Amygdala (tissue), 56 donors: ENCODE measurements around the gene MYRIP.

ENCODE experiments used
- DNase-seq, 56 donors: peaks; one replicate each; lab custom pipeline; 2025; lab: John Stamatoyannopoulos, UW

MYRIP gene

DNA sequence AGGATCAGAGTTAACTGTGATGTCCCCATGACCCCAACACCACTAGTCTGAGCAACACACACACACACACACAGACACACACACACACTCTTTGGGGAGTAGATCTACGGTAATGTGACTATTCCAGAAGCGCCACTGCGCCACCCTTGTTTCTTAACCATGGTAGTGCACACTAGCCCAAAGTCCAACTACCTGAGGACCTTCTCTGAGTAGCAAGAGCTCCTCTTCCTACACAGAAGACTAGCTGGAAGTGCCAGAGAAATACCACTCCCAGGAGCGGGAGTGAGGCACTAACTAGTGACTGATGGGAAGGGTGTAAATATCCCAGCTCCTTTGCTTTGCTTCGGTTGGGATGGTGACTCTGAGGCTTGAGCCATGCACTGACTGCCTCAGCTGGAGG is 404.1 kb downstream of the MYRIP start:
- no peak for DNase-seq

DNA sequence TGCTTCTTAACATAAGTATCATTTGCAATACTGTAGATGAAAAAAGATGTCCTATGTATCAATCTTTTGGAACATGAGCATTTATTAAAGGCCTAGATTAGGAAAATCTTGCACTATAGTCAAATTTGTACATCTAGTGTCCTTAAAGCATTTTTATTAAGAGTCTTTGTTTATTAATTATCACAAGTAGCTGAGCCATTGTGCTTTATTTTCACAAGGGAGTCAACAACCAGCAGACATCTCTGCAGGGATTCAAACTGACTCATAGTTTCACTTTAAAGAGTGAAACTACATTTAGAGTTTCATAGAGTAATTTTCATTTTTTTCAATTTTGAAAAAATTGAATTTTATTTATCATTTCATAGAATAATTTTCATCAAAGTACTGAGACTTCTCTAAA is 405.6 kb downstream of the MYRIP start:
- DNase-seq = no peak

DNA sequence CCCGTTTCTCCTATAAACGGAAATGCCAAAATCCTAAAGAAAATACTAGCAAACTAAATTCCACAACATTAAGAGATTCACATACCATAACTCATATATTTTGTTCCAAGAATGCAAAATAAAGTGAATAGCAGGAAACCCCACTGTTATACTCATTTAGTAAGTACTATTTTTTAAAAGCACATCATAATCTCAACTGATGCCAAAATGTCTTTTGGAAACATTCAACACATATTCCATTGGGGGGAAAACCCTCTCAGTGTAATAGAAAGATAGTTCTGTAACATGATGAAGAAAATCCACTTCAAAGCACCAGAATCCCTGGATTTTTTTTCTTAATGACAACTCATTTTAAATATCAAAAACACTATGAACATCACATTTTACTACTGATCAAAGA is 407.1 kb downstream of the MYRIP start:
- no peak for DNase-seq

DNA sequence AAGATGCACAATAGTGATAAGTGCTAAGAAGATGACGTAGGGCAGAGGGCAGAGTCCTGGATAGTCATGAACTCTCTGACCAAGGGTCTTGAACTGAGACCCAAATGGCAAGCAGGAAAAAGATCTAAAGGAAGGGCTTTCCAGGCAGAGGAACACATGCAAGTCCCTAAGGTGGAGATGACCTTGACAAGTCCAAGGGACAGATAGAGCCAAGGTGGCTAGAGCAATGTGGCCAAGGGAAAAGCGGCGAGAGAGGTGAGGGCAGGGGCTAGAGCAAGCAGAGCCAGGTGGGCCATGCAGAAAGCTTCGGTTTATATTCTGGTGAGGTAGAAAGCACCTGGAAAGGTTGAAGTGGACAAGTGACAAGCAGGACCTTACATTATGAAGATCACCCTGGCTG is 414.4 kb downstream of the MYRIP start:
- no peak for DNase-seq

DNA sequence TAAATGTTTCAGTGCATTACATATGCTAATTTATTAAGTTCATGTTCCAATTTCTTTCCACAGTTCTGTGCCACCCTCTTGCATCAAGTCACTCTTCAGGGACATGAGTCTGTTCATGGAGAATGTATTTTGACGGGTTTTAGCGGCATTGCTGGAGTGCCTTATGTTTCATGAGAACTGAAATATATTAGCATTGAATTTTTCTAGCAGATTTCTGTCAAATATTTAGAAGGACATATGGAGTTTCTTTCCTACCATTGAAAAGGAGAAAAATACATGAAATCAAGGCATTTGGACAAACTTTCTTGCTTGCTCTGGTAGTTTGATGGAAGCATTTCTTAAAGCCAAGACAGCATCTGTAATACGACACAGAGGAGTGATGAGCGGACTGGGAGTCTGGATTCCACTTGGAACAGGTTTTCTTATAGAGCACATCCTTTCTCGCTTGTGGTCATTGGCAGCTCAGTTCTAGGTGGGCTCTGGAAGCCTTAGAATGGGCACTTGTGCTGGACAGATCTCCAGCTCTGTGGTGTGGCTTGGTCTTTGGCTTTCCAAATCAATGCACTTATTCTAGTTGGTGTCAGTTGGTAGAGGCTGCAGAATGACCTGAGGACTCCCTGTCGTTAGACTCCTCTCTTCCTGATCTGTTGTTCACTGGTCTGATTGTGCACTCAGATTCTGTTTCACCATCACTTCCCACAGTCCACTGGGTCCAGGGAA is 415.5 kb downstream of the MYRIP start:
- no peak for DNase-seq

DNA sequence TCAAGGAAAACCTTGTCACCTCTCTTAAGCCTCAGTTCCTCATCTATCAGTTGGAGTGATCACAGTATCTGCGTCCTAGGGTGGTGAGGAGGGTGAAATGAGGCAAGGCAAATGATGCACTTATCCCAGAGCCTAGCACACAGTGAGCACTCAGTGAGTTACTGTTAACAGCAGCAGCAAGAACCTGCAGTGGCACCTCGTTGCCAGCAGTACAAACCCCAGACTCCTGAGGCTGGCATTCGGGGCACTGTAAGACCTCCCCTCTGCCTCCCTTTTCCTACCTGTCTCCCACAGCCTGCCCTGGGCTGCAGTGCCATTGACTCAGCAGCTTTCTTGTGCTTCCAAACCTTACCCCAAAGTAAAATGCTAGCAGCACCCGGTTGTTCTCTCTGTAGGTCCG is 417.2 kb downstream of the MYRIP start:
- no peak for DNase-seq

DNA sequence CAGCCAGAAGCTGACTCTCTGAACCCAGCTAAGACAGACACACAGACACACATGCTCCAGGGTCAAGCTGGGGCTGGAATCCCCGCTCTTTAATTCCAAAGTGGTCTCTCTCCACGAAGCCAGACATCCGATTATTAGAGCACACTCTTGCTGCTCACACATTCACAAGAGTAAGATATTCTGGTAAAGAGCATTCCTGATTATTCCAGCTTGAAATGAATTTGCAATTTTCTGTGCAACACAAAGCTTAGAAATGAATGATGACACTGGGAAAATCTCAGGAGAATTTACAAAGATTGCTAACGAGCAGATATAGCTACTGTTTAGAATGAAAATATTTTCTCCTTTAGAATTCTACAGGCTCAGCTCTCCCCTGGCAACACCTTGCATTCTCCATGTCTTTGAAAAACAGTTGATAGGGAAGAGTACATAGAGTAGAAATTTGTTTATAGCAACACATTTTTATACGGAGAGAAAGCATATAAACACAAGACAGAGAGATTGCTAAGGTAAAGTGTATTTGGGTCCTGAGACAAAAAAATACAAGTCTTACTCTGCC is 419.5 kb downstream of the MYRIP start:
- no peak for DNase-seq

DNA sequence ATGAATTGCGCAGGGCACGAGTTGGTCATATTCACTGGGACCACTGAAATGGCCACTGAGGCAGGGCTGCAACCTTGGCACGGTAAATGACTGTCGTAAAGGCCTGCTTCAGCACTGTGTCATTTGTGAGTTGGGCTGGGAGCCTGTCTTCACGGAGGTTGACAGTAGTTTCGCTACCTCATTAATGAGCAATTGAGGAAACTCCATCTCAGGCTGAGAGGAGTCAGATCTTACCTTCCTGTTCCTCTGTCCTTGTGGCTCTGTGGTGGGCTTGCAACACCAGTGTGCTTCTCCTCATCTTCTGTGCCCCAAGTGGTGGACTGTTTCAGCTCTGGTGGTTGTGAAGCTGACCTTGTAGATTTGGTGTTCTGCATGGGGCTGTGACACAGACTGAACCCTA is 420.0 kb downstream of the MYRIP start:
- no peak for DNase-seq

DNA sequence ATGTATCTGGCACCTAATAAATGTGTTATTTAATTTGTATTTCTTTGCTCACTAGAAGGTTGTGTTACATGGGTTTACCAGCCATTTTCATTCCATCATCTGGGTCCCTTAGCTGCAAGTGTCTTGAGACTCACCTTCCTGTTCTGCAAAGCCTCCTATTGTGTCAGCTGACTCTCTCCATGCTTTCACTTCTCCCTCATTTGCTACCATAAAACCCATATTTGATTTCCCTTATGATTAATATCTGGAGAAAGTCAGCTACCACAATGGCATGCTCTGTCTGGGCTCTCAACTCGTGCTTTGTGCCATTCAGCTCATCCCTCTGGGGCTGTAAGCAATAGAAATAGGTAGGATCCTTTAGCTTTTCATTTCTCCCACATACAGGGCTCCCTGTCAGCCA is 420.6 kb downstream of the MYRIP start:
- no peak for DNase-seq

DNA sequence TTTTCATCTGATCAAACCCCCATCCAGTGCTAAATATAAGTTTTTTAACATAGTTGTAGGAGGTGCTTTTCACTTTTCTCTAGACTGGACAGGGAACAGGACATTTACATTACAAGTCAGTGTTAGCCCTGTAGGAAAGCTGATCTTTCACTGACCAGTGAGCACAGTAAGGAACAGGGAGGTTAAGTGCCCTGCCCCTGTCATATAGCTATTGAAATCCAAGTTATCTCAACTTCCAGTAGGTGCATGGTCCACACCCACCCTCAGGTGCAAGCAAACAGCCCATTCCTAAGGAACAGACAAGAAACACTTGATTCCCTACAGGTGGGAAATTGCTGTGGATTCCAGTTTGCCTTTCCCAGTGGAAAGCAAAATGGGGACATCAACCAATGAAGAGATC is 421.0 kb downstream of the MYRIP start:
- DNase-seq = no peak

DNA sequence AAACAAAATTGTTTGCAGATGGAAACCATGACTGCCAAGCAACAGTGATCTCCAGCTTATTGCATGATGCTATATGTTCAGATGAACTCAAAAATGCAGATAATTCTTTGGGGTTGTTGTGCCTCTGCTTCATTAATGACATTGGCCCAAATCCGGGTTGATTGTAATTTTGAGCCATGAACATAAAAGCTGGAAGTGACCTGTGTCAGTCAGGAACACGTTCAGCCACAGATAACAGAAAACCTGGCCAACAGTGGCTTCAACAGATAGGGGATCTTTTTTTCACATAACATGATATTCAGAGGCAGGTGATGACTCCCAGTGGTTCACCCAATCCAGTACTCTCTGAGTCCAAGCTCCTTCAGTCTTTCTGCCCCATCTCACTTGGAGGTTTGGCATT is 423.2 kb downstream of the MYRIP start:
- DNase-seq = no peak

DNA sequence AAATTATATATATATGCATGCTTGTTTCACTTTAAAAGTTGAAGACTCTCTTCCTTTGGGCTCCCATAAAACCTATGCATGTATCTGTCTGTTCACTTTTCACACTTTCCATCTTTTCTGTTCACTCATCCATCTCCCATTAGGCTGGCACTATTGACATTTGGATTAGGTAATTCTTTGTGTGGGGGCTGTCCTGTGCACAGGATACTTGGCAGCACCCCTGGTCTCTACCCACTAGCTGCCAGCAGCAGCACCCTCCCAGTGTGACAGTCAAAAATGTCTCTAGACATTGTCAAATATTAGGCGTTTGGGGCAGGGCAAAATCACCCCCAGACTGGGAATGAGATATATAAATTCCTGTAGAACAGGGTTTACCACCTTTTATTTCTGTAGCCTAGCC is 427.8 kb downstream of the MYRIP start:
- DNase-seq = no peak

DNA sequence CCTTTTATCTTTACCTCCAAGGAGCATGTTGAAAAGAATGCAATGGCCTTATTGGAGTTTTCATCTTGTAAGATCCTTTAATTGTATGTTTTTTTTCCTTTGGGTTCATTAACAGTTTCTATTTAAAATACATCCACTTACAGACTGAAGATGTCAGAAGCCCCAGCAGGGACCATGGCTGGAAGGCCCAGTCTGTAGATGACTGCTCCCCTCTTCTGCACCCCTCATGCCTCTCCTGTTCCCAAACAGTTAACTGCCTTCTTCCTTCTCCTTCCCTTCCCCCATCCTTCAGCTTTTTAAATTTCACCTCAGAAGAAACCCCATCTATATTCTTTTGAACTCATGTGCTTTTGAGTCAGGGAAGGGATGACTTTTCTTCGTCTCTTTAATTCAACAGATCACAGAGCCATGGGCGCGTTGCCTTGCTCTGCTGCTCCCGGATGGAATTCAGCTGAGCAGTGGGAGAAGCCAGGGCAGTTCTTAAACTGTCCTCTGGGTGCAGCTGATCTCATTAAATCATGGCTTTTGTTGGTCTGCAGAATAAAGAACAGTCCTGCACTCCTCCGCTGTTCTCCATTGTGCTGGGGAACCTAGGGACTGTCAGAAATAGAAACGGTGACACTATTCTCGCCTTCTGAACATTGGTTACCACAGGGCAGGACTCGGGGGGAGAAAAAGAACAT is 428.6 kb downstream of the MYRIP start:
- no peak for DNase-seq

DNA sequence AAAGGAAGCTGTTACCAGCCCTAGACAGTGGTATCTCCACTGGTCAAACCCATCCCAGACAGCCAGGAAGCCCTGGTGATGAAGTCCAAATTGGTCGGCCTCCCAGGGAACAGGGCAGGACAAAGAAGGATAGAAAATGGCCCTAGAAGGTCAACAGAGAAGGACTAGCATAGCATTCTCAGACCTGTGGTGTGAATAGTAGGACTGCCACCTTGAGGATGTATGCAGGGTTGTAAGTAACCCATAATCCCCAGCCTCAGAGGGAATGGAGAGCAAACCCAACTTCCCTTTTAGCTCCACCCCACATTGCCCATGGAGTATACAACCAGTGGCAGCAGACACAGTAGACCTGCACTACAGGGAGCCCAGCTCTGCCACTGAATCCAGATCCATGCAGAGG is 431.5 kb downstream of the MYRIP start:
- no peak for DNase-seq

DNA sequence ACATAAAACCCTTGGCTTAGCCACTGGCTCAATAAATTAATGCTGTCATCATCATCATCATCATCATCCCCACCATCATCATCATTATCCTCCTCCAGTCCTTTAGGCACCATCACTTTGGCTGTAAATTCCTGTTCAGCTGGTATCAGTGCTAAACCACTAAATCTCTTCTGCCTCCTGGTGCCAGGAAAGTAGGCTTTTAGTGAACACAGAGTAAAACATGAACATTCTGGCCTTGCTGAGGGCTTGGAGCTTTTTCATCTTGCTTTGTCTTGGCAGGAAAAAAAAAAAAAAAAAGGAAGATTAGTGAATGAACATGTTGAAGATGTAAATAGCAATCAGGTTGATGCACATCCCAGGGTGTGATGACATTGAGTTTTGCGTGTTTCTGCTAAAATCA is 432.8 kb downstream of the MYRIP start:
- no peak for DNase-seq

DNA sequence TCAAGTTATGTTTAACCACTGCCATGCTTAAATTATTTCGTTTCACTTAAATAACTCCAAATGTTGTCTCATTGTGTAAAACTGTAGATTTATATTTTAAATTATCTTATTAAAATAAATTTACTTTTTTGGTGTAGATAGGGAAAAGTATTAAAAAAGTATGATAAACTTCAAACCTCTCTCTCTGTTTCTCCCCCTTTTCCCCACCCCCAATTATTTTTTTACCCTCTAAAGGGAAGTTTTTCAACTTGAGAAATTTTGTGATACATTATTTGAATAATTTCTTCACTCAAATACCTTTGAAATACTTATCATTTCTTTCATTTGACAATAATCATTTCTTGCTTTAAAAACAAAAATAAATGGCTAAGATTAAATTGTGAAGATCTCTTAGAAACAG is 433.2 kb downstream of the MYRIP start:
- DNase-seq = no peak

DNA sequence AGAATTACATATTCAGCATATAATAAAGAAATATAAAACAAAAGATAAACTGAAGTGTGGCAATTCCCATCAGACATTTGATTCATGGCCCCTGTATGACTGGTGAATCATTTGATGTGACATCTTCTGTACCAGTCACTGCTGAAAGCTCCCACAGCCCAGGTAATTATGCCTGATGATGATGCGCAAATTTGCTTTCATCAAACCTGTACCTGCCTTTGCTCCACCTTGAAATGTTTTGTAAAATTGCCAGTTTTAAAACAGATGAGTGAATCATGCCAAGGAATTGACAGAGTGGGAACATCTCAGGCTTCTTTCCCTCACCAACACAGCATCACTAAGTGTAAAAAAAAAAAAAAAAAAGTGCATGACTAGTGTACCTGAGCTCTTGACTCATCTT is 433.6 kb downstream of the MYRIP start:
- no peak for DNase-seq

DNA sequence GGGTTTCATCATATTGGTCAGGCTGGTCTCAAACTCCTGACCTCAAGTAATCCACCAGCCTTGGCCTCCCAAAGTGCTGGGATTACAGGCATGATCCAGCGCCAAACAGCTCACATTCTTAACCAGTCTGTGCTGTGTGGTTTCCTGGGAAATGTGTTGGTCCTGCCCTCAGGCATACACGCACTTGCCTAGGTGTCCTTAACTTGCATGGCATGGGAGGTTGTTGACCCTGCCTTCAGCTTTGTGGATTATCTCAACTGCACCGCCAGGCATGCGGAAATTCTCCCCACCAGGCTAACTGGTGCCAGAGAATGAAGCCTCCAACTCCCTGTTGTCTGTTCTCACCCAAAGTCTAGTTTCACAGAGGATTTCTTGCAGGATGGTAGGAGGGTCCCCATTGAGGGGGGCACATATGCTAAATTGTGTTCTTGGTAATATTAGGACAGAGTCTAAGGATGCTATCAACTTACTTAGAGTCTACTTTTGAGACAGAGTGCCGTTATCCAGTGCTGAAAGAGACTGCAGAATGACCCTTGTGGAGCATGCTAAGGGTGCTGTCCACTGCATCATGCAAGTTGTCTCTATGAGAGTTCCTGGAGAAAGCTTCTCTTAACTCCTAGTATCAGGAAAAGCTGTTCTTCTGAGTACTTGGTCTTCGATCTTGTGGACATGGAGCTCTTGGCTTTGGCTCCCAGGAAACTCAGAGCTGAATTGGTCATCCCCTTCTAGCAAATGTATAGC is 438.5 kb downstream of the MYRIP start:
- no peak for DNase-seq

DNA sequence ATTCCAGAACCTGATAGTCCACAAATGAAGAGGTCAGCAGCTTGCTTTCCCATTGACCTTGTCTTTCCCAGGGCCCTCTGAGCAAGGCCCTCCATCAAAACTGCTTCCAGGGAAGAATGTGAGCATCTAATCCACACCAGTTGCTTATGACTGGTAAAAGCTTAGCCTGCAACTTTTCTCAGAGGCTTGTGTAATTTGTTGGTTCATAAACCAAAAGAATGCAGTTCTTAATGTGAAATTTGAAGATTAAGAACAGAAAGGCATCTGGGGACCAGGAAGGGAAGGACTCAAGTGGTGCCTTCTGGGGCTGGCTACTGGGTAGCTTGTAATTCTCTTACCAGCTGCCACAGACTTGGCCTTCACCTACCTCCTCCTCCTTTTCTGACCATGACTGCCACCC is 439.2 kb downstream of the MYRIP start:
- DNase-seq = no peak

DNA sequence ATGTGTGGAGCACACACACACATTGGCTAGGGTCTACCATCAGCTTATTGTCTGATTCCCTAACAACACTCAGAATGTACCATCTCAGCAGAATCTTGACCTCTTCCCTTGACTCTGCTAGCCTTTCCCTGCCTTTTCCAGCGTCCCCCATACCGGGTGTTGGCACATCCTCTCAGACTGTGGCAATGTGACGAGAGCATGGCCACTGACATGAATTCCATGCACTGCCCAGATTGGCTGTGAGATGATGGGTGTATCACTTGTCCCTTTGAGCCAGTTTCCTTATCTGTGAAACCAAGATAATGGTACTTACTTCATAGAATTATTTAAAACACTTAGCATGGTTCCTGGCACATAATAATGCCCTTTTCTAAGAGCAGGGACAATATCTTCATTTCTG is 439.8 kb downstream of the MYRIP start:
- no peak for DNase-seq

DNA sequence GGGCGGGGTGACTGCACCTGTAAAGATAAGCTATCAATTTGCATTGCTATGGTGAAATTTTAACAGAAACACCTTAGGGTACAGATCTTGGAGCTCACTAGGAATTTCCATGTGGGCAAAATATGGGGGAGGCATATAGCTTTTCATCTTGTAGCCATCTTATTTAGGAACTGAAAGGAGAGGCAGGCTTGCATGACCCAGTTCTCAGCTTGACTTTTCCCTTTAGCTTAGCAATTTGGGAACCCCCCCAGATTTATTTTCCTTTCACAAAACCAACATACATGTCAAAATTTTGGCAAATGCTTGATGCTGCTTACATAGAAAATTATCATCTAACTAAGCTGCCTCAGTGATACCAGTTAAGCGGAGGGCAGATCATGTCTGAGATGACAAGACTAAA is 445.1 kb downstream of the MYRIP start:
- DNase-seq = no peak

DNA sequence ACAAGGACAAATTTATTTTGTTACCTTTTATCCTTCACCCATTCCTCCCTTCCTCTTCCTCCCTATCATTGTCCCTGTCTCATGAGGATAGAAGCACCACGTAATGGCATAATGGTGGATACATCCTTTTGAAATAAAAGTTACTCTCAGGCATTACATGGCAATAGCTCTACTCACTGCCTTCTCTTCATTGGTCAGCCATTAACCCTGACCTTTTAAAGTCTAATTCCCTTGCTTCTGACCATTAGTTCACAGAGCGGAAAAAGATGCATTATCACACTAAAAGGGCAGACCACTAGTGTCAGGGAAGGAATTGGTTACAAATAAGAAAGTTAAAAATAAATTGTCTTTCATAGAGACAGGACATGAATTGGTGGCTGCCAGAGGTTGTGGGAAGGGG is 445.5 kb downstream of the MYRIP start:
- no peak for DNase-seq
